Measurements from ENCODE around the gene NFATC2.
"Not testable (repeated sequence)": the region's sequence is repeated elsewhere in the genome, so short reads cannot be mapped to it uniquely, and the experiment has no call there.

The NFATC2 gene

DNA sequence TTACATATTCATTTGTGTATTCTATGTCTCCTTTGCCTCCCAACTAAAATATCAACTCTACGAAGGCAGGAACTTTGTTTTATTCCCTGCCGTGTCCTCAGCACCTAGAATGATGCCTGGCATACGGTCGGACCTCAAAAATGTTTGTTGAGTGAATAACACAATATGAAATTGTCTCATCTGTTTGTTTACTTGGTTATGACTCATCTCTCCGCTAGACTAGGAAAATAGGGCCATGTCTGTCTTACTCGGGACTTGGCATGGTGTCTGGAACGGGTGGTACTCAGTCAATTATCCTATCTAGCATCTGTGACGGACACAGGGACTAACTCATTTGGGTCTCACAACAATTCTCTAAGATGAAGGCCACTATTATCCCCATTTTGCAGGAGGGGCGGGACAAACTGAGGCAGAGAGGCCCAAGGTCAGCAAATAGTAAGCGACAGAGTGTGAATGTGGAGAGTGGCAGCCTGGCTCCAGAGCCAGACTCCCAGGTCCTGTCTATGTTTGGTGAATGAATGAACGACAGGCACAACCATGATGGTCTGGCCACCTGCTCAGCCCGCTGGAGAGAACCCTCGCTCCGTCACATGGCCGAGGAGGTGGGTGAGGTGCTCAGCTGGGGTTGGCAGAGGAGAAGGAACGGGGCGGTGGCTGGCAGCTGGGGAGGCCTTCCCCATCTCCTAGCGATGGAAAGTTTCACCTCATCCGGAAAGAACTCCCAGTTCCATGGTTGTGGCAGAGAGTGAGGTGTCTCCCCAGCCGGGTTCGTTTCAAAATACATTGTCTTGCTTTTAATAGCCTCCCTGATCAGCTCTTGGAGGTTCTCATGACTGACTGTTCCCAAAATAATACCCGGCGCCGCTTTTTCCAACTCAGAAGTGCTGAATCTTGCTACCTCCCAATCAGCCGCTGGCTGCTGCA lies 27.6 kb upstream of the NFATC2 start:
- no peaks in the 10 kb centered on the region for H3K27me3 ChIP-seq (ENCODE audit: low read length)
- no peak overlapping the region for H3K4me2 ChIP-seq (ENCODE audit: low read depth, low read length, poor library complexity, severe bottlenecking)
- TF ChIP-seq EZH2phosphoT487 (conservative IDR thresholded peaks at IDR 0.05; ENCODE audit: low read length): no peak
- TF ChIP-seq, protein P1, sequence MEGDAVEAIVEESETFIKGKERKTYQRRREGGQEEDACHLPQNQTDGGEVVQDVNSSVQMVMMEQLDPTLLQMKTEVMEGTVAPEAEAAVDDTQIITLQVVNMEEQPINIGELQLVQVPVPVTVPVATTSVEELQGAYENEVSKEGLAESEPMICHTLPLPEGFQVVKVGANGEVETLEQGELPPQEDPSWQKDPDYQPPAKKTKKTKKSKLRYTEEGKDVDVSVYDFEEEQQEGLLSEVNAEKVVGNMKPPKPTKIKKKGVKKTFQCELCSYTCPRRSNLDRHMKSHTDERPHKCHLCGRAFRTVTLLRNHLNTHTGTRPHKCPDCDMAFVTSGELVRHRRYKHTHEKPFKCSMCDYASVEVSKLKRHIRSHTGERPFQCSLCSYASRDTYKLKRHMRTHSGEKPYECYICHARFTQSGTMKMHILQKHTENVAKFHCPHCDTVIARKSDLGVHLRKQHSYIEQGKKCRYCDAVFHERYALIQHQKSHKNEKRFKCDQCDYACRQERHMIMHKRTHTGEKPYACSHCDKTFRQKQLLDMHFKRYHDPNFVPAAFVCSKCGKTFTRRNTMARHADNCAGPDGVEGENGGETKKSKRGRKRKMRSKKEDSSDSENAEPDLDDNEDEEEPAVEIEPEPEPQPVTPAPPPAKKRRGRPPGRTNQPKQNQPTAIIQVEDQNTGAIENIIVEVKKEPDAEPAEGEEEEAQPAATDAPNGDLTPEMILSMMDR (IDR thresholded peaks at IDR 0.05; ENCODE audit: insufficient read depth, low read length, poor library complexity, severe bottlenecking): no peak
- no peak overlapping the region for H2AFZ ChIP-seq (ENCODE audit: low read depth, low read length, severe bottlenecking)
- no peaks in the 10 kb centered on the region for H3F3A ChIP-seq (ENCODE audit: insufficient read depth)
- no peaks in the 10 kb centered on the region for H4K20me1 ChIP-seq (ENCODE audit: low read depth, low read length)
- H3K79me2 ChIP-seq (ENCODE audit: insufficient read depth, low read length): no peaks in the 10 kb centered on the region
- no peaks in the 10 kb centered on the region for H3K9me3 ChIP-seq (ENCODE audit: insufficient read depth, low read length)
- H3K36me3 ChIP-seq (ENCODE audit: low read length): no peaks in the 10 kb centered on the region
- no peaks in the 10 kb centered on the region for H3K9me2 ChIP-seq (replicated peaks; ENCODE audit: insufficient read depth, low read length)
- H3K4me3 ChIP-seq (ENCODE audit: insufficient read depth, low read length, poor library complexity, severe bottlenecking): no peak overlapping the region
- no peak overlapping the region for H3K27ac ChIP-seq (ENCODE audit: low read depth, low read length)
- H3K9ac ChIP-seq (ENCODE audit: low read length): no peak overlapping the region

- not testable (repeated sequence) for H3K9ac ChIP-seq (ENCODE audit: low read length); H3K9me2 ChIP-seq (replicated peaks; ENCODE audit: insufficient read depth, low read length); H3K4me2 ChIP-seq (ENCODE audit: low read depth, low read length, poor library complexity, severe bottlenecking); H3K27me3 ChIP-seq (ENCODE audit: low read length); H3K36me3 ChIP-seq (ENCODE audit: low read length); H3K79me2 ChIP-seq (ENCODE audit: insufficient read depth, low read length); H3K4me3 ChIP-seq (ENCODE audit: insufficient read depth, low read length, poor library complexity, severe bottlenecking); H2AFZ ChIP-seq (ENCODE audit: low read depth, low read length, severe bottlenecking); H3F3A ChIP-seq (ENCODE audit: insufficient read depth); H4K20me1 ChIP-seq (ENCODE audit: low read depth, low read length); H3K9me3 ChIP-seq (ENCODE audit: insufficient read depth, low read length); H3K27ac ChIP-seq (ENCODE audit: low read depth, low read length)
Measured at GRCh38 chr20:51568533-51568932, 26.0 kb upstream of the NFATC2 start.

- no peaks in the 10 kb centered on the region for H4K20me1 ChIP-seq (ENCODE audit: low read depth, low read length)
- no peaks in the 10 kb centered on the region for H3K9me2 ChIP-seq (replicated peaks; ENCODE audit: insufficient read depth, low read length)
- H3K9me3 ChIP-seq (ENCODE audit: insufficient read depth, low read length): no peaks in the 10 kb centered on the region
- H3K9ac ChIP-seq (ENCODE audit: low read length): no peak overlapping the region
- no peak overlapping the region for H3K4me3 ChIP-seq (ENCODE audit: insufficient read depth, low read length, poor library complexity, severe bottlenecking)
- no peaks in the 10 kb centered on the region for H3K36me3 ChIP-seq (ENCODE audit: low read length)
- no peak overlapping the region for H3K27ac ChIP-seq (ENCODE audit: low read depth, low read length)
- H2AFZ ChIP-seq (ENCODE audit: low read depth, low read length, severe bottlenecking): no peak overlapping the region
- H3F3A ChIP-seq (ENCODE audit: insufficient read depth): no peaks in the 10 kb centered on the region
- H3K27me3 ChIP-seq (ENCODE audit: low read length): no peaks in the 10 kb centered on the region
- no peaks in the 10 kb centered on the region for H3K79me2 ChIP-seq (ENCODE audit: insufficient read depth, low read length)
- H3K4me2 ChIP-seq (ENCODE audit: low read depth, low read length, poor library complexity, severe bottlenecking): no peak overlapping the region
- TF ChIP-seq, protein P1 (IDR thresholded peaks at IDR 0.05; ENCODE audit: insufficient read depth, low read length, poor library complexity, severe bottlenecking): no peak
- TF ChIP-seq EZH2phosphoT487 (conservative IDR thresholded peaks at IDR 0.05; ENCODE audit: low read length): no peak
Measured at GRCh38 chr20:51567622-51568021, 25.1 kb upstream of the NFATC2 start.

DNA sequence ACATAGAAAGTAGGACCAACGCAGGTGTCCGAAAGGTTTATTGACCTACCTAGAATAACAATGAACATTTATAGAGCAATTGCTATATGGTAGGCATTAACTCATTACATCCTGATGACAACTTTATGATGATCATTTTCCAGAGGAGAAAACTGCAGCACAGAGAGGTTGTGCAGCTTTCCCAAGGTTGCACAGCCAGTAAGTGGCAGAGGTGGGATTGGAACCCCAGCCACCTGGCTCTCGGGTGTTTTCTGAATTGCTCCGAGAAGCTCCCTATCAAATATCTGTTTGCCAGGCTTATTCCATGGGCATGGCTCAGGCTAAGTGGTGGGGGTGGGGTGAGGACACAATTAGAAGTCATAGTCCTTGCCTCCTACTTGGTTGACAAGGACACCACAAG lies 24.1 kb upstream of the NFATC2 start:
- Histone ChIP-seq H3K36me3 (ENCODE audit: low read length) (no peaks in the 10 kb centered on the region), H3F3A (ENCODE audit: insufficient read depth) (no peaks in the 10 kb centered on the region), H3K9ac (ENCODE audit: low read length) (no peak overlapping the region), H3K27ac (ENCODE audit: low read depth, low read length) (no peak overlapping the region), H3K9me2 (replicated peaks; ENCODE audit: insufficient read depth, low read length) (no peaks in the 10 kb centered on the region), H3K4me3 (ENCODE audit: insufficient read depth, low read length, poor library complexity, severe bottlenecking) (no peak overlapping the region), H4K20me1 (ENCODE audit: low read depth, low read length) (no peaks in the 10 kb centered on the region), H3K27me3 (ENCODE audit: low read length) (no peaks in the 10 kb centered on the region), H3K4me2 (ENCODE audit: low read depth, low read length, poor library complexity, severe bottlenecking) (no peak overlapping the region), H3K79me2 (ENCODE audit: insufficient read depth, low read length) (no peaks in the 10 kb centered on the region), H2AFZ (ENCODE audit: low read depth, low read length, severe bottlenecking) (no peak overlapping the region), H3K9me3 (ENCODE audit: insufficient read depth, low read length) (no peaks in the 10 kb centered on the region)
- no peak for TF ChIP-seq EZH2phosphoT487 (conservative IDR thresholded peaks at IDR 0.05; ENCODE audit: low read length)
- TF ChIP-seq, protein P1 (IDR thresholded peaks at IDR 0.05; ENCODE audit: insufficient read depth, low read length, poor library complexity, severe bottlenecking): no peak

Data from SU-DHL-6 (cell line).